Measurements from ENCODE around the gene INAFM2.

INAFM2 gene

DNA sequence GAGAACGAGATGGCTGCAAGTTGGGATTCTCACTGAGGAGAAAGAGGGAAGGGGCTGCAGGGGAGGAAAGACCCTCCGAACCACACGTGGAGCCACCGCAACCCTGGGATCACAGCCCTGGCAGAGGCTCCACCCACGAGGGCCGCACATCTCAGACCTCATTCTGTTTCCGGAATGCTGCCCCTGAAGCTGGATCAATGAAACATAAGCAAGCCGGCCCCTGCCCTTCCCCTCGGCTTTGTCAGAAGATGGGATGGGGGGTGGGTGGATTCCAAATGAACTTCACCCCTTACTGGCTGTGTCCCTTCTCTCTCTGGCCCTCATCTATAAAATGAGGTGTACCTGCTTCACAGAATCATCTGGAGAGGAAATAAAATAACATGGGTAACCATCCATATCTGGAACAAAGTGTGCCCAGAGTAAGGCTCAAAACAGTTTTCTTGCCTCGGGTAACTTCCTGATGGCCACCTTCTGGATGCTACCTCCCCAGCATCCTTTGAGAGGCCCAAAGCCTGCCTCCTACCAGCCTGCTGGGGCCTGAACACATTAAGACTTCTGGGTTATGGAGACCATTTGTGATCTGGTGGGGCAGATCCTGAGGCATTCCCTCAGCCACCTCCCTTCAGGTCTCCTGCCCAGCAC, 21.9 kb downstream of the INAFM2 start:
- no peak for DNase-seq

- DNase-seq, result no peak
Observed at GRCh38 chr15:40345867-40346578, 22.5 kb downstream of the INAFM2 start.

- no peak for DNase-seq
Observed at GRCh38 chr15:40346579-40347558, 23.4 kb downstream of the INAFM2 start.

DNA sequence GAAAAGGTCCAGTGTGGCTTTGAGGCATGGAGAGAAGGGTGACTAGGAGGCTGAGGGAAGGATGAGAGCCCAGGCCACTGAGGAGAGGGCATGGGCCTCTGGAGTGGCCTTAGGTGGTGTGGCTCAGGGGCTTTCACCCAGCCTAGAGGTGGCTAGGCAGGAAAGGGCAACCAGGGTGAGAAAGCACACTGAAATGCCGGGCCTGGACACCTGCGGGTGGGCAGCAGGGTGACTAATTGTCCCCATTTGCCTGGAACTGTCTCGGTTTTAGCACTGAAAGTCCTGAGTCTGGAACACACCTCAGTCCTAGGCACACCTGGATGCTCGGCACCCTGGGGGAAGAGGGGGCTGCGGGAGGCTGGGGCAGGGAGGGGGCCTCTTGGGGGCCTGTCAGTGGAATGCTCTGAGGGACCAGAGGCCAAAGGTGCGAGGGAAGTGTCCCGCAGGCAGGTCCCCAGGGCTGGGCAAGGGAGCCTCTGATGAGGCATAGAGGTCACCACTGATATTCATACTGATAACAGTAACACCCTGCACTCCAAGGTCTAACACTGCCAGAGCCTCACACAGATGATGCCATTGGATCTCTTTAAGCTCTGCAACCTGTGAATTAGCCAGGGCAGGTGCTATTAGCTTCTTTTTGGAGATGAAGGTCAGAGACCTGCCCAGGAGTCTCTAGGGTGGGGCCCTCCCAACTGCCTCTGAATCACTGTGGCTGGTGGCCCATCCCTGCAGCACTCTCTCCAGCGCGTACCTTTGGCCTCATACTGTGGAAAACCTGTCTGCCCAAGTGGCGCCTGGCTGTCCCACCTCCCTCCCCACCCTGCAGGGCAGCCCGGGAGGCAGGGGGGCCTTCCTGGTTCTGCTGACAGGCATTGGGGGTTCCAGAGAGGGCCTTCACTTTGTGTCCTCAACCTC, 24.3 kb downstream of the INAFM2 start:
- no peak for DNase-seq

DNA sequence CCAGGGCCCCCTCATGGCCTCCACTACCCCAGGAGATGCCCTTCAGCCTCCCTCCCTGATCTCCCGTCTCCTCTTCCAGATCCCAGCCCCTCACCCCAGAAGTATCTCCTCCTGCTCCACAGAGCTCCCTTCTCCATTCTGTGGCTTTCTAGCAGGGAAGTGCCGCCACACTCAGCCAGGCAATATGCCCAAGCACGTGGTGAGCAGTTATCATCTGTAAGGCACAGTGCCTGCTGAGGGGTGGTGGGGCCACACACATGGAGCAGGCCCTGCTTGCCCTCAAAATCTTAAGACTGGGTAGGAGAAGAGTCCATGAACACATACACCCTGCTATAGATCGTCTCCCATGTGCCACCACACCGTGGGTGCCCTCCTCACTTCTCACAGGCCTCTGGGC, 25.0 kb downstream of the INAFM2 start:
- DNase-seq, result no peak

DNA sequence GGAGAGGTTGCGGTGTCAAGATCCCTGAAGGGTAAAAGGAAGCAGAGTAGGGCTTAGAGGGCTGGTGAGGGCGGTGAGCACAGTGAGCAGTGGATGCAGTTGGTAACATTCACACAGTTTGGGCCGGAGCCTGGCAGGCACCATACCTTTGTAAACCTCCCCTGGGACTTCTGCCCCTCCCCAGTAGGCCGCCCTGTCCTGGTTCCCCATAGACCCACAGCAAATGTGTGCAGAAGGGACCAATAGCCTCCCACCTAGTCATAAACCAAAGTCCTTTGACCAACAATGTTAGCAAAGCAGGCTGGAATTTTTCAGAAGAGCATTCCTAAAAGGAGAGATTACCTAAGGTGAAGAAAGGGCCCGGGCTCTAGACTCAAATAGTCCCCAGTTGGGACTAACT, 25.7 kb downstream of the INAFM2 start:
- DNase-seq, result no peak

GRCh38 chr15:40352281-40352901, 28.9 kb downstream of the INAFM2 start:
- DNase-seq, result no peak

GRCh38 chr15:40353697-40354096, 30.2 kb downstream of the INAFM2 start:
- no peak for DNase-seq

DNA sequence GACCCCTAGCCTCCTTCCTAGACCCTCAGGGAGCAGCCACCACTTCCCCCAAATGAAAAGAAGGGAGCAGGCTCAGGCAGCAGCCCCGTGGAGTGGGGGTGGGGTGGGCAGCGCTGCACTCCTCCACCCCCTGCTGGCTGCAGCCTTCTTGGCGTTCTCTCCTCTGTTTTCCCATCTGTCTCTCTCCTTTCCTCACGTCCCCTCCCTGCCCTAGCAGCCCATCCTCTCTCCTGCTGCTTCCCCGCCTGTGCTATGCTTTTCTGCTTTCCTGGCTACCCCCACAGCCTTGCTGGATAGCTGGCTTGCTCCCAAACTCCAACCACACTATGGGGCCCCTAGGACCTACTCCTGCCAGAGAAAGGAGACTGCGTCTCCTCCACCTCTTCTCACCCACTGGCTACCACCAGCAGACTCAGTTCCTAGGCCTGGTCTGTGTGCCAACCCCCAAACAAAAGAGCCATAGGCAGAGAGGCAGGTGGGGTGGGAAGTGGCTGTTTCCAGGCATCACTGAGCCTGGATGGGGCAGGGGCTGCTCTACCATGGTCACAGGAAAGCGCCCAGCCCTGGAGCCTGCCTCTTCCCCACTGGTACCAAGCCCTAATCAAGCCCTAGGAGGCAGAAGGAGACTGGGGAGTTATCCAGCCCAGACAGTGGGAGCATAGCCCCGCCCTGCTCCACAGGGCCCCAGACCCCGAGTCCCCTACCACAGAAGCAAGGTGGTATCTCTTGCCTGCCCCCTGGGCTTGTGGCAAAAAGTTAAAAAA, 31.1 kb downstream of the INAFM2 start:
- DNase-seq, result no peak

- no peak for DNase-seq
Observed at GRCh38 chr15:40355976-40356585, 32.6 kb downstream of the INAFM2 start.

- DNase-seq, result no peak
Observed at GRCh38 chr15:40357246-40357645, 33.8 kb downstream of the INAFM2 start.

- DNase-seq, result peak; percentile 76 to 90 (median 86)
Observed at GRCh38 chr15:40357723-40358470, 34.4 kb downstream of the INAFM2 start, which contains the start of gene DISP2. TSS of gene DISP2 (plus strand) at chr15:40358219. CDS start at chr15:40358322, 103 bp downstream.

DNA sequence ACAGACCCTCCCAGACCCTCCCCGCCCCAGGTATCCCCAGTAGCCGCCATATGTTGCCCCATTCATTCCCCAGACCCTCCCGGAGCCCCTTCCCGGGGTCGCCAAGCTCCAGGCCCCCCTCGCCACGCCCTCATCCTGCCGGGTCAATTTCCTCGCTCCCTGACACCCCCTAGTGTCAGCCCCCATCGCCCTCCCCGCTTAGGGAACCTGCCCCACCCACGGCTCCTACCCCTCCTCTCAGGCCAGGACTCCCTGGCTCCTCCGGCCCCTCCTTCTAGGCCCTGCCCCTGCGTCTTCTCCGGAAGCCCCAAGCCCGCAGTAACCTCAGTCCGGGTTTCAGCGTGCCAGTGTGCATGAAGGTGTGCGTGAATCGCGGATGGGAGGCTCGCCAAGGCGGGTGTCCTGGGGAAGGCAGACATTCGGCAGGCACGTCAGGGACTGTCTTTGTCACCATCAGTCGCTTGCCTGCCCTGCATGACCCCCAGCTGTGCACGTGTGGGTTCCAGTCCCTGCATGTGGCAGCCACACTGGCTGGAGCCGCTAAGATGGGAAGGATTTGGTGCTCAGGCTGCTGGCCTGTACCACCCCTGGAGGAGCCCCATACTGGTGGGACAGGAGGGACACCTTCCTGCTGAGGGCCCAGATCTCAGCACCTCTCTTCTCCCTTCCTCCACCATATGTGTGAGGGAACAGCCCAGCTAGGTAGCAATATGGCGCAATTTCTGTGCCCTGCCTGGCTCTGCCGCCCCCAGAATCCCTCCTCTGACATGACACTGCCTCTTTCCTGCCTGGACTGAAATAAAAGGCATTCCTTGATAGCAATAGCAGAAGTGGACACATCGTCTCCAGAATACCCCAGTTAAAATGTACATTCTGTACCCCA, 35.2 kb downstream of the INAFM2 start:
- DNase-seq, result peak in 3 of 6 experiments; percentile 18 to 44 (median 43)

DNA sequence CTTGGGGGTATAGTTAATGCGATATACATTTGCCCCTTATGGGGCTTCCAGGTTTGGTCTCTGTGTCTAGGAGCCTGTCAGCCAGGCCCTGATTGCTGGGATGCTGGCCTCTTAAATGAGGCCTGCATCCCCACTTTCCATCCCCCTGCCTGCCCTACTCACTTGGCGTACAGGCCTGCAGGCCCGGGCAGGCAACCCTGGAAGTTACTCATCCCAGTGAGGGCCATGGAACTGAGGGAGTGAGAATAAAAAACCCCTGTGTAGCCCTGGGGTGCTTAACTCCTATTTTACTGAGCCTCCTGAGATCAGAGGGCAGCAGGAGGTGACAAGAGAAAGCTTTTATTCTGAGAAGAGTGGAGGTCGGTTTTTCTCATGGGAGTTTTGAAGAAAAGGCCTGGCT, 36.5 kb downstream of the INAFM2 start:
- DNase-seq, result no peak

DNA sequence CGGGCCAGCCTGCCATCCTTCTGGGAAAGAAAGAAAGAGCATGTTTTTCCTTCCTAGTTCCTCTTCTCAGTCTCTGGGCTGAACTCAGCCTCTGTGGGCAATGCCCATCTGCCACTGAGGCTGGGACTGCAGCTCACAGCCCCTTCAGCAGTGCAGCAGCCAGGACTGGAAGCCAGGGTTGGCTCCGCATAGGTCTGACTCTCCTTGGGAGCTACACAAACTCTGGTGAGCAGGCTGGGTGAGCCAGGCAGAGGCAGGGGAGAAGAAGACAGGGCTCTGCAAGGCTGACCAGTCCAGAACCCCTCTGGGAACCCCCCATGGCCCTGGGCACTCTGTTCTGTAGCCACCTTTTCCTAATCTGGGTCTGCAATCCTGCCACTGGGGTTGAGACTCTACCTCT, 38.1 kb downstream of the INAFM2 start:
- DNase-seq, result no peak

- DNase-seq, result no peak
Observed at GRCh38 chr15:40363611-40364010, 40.1 kb downstream of the INAFM2 start.

GRCh38 chr15:40364251-40364650, 40.8 kb downstream of the INAFM2 start:
- no peak for DNase-seq

DNA sequence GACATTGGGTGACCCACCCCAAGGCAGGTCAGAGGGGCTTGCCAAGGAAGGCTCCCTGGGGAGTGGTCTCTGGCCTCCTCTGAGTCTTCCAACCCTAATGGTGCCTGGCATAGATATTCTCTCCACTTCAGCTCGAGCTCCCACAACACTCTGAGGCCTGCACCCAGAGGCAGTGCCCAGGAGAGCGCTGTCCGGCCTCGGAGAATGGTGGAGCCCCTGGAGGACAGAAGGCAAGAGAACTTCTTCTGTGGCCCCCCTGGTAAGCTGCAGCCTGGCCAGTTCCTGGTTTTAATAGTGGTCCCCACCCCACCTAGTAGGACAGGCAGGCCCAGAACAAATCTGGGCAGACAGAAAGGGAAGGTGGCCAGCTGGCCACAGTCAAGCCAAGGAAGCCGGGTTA, 41.5 kb downstream of the INAFM2 start:
- no peak for DNase-seq

Measured in stimulated activated naive CD4-positive, alpha-beta T cell (primary cell).